Measurements from ENCODE around the gene GNAZ.

GNAZ gene

GRCh38 chr22:23070418-23071229 is at the start of gene GNAZ:
GNAZ (plus strand) TSS chr22:23070519; CDS start chr22:23095696, 25,177 bp downstream.
- TF ChIP-seq CTCF (IDR thresholded peaks at IDR 0.05) = no peak

GRCh38 chr22:23020659-23021293 is 49.5 kb upstream of the GNAZ start:
- TF ChIP-seq CTCF (IDR thresholded peaks at IDR 0.05) = no peak

DNA sequence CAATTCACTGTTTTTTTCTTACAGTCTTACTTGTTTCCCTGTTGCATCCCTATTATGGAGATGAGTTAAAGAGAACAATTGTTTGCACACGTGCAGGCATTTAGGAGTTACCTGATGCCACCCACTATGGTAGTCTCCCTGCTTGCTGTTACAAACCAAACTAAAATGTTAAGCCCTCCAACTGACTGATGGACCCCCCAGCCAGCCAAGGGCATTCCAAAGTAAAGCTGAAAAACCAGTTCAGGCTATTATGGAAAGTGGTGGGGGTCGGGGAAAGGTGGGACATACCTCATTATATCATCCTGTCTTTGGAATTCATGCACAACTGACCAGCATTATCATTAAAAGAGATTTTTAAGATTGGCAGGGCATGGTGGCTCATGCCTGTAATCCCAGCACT is 47.0 kb upstream of the GNAZ start:
- no peak for TF ChIP-seq CTCF (IDR thresholded peaks at IDR 0.05)

- no peak for TF ChIP-seq CTCF (IDR thresholded peaks at IDR 0.05)
These were observed 43.5 kb upstream of the GNAZ start for GRCh38 chr22:23026777-23027176.

GRCh38 chr22:23029521-23030228 is 40.6 kb upstream of the GNAZ start:
- no peak for TF ChIP-seq CTCF (IDR thresholded peaks at IDR 0.05)

GRCh38 chr22:23031381-23031780 is 38.9 kb upstream of the GNAZ start:
- TF ChIP-seq CTCF (IDR thresholded peaks at IDR 0.05) = no peak

DNA sequence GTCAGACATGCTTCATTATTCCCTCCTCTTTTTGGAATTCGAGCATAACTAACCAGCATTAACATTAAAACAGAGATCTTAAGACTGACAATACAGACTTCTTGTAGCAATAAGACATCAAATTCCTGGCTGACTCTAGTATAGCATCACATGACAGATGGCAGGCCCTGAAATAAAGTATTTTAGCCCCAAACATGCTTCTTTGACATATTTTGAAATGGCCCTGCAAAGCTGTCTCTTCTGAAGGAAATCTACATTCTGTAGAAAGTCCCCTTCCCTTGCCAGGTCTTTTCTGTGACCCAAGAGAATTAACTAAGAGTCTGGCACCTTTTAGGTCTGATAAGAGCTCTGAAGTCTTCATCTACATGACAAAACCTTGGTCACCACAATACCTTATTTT is 38.5 kb upstream of the GNAZ start:
- TF ChIP-seq CTCF (IDR thresholded peaks at IDR 0.05) = no peak
